Liver (tissue), 9 donors: ENCODE measurements around the gene TMED10. TPM values are rescaled to one million over a fixed set of nuclear protein-coding genes. Genes with fewer than 3 reads are reported as not detected.

ENCODE experiments used
- DNase-seq: peaks from one replicate; pipeline ENCODE4 v3.0.0-alpha.2; 2017; ENCODE audit warnings: low spot score
- H3K27ac ChIP-seq, 2 donors: one replicate each; pipeline ENCODE4 v1.7.0; 2013; ENCODE audit warnings: inconsistent platforms in 2 of 2, low read length in 2 of 2, control low read depth in 1 of 2, low read depth in 1 of 2, mild to moderate bottlenecking in 1 of 2
- H3K27me3 ChIP-seq, 4 donors: one replicate each; pipeline versions ENCODE4 v1.6.1 to v1.7.0; 2013; ENCODE audit warnings: low read length in 3 of 4, inconsistent platforms in 1 of 4, mild to moderate bottlenecking in 1 of 4, moderate library complexity in 1 of 4; ENCODE audit not compliant: control insufficient read depth in 4 of 4, insufficient read depth in 4 of 4
- H3K36me3 ChIP-seq, 4 donors: one replicate each; pipeline versions ENCODE4 v1.6.1 to v1.7.0; 2013; ENCODE audit warnings: low read length in 3 of 4, mild to moderate bottlenecking in 3 of 4, low read depth in 1 of 4, moderate library complexity in 1 of 4; ENCODE audit not compliant: control insufficient read depth in 4 of 4, insufficient read depth in 3 of 4
- H3K4me1 ChIP-seq, 4 donors: one replicate each; pipeline versions ENCODE4 v1.6.1 to v1.7.0; 2013; ENCODE audit warnings: low read length in 3 of 4, mild to moderate bottlenecking in 3 of 4, moderate library complexity in 1 of 4; ENCODE audit not compliant: control insufficient read depth in 4 of 4, insufficient read depth in 4 of 4
- H3K4me3 ChIP-seq, 3 donors: one replicate each; pipeline versions ENCODE4 v1.6.1 to v1.7.0; 2013; ENCODE audit warnings: low read length in 3 of 3, control low read depth in 1 of 3, low read depth in 1 of 3, mild to moderate bottlenecking in 1 of 3
- H3K9ac ChIP-seq, 2 donors: one replicate each; pipeline ENCODE4 v1.7.0; 2013; ENCODE audit warnings: low read length in 2 of 2, mild to moderate bottlenecking in 2 of 2, moderate library complexity in 2 of 2, control low read depth in 1 of 2, low read depth in 1 of 2
- H3K9me3 ChIP-seq, 4 donors: one replicate each; pipeline versions ENCODE4 v1.6.1 to v1.7.0; 2013; ENCODE audit warnings: low read length in 3 of 4; ENCODE audit not compliant: control insufficient read depth in 4 of 4
- EGR1 ChIP-seq, 2 donors: IDR thresholded peaks; 2 replicates each; pipeline ENCODE4 v1.6.1; 2016 to 2018; ENCODE audit warnings: antibody characterized with exemption in 2 of 2, low read depth in 2 of 2
- HNF4G ChIP-seq: IDR thresholded peaks from 2 replicates; pipeline ENCODE4 v1.6.1; 2016; ENCODE audit warnings: antibody characterized with exemption
- JUND ChIP-seq, 2 donors: IDR thresholded peaks; 2 replicates each; pipeline ENCODE4 v1.6.1; 2016; ENCODE audit warnings: antibody characterized with exemption in 2 of 2
- NR2F2 ChIP-seq: IDR thresholded peaks from 2 replicates; pipeline ENCODE4 v1.6.1; 2016; ENCODE audit warnings: antibody characterized with exemption
- RAD21 ChIP-seq, 2 donors: IDR thresholded peaks; 2 replicates each; pipeline ENCODE4 v1.6.1; 2016; ENCODE audit warnings: antibody characterized with exemption in 2 of 2, mild to moderate bottlenecking in 2 of 2
- REST ChIP-seq: IDR thresholded peaks from 2 replicates; pipeline ENCODE4 v1.6.1; 2016; ENCODE audit warnings: antibody characterized with exemption, mild to moderate bottlenecking
- RXRA ChIP-seq, 2 donors: IDR thresholded peaks; 2 replicates each; pipeline ENCODE4 v1.6.1; 2017 to 2018; ENCODE audit warnings: antibody characterized with exemption in 2 of 2, mild to moderate bottlenecking in 1 of 2
- SP1 ChIP-seq: IDR thresholded peaks from 2 replicates; pipeline ENCODE4 v1.6.1; 2018; ENCODE audit warnings: antibody characterized with exemption, mild to moderate bottlenecking
- TAF1 ChIP-seq: conservative IDR thresholded peaks from 2 replicates; pipeline ENCODE4 v1.6.1; 2016; ENCODE audit warnings: antibody characterized with exemption, mild to moderate bottlenecking
- WGBS: extraction: QIAGEN DNeasy Blood & Tissue Kit; methylation state at CpG from one replicate; pipeline ENCODE4 v1.1.7; 2013; 5-methylcytosine and 5-hydroxymethylcytosine counted together
- polyA plus RNA-seq, 2 donors: library from polyadenylated mRNA; stranded (reverse) in 1 of 2; unstranded in 1 of 2; fragments of 200-250 nt in 1 of 2; fragments of >200 nt in 1 of 2; fragmentation: Nextera tagmentation in 1 of 2; extraction: Ambion mirVana in 1 of 2; gene quantifications; one replicate each; pipeline versions ENCODE4 v1.2.1 to v1.2.3, GENCODE V29; 2013 to 2015
- total RNA-seq, 2 donors: library from RNA; depleted of rRNA; stranded (reverse); fragments of >200 nt; gene quantifications; one replicate each; pipeline ENCODE4 v1.2.3, GENCODE V29; 2014
- TF ChIP-seq, protein P1 (sequence below): IDR thresholded peaks from 2 replicates; pipeline ENCODE4 v1.6.1; 2016; ENCODE audit warnings: antibody characterized with exemption
- TF ChIP-seq, protein P2 (sequence below): fragments of 150-350 bp; IDR thresholded peaks from 2 replicates; pipeline ENCODE4 v1.5.1; 2017; ENCODE audit warnings: improper control_type of control experiment, low read depth, low read length; ENCODE audit not compliant: missing input control
- donor health status: healthy.
- donor health status: healthy.
- donor health status: healthy.
- donor health status: healthy.
- donor health status: healthy.

TMED10 gene
- total and polyA plus RNA-seq, 4 donors: 167 to 349 (median 252) TPM

GRCh38 chr14:75090353-75090752 lies 86.1 kb downstream of the TMED10 start:
- H3K4me3 ChIP-seq: no peak overlapping the region
- peaks cover 12 to 63% (median 48%) of the 10 kb centered on the region in 4 donors for H3K36me3 ChIP-seq
- 96% methylated on average over 3 of the region's 3 CpGs for WGBS
- H3K9ac ChIP-seq: no peak overlapping the region
- TF ChIP-seq NR2F2 (no peak), SP1 (no peak), JUND (IDR thresholded peaks at IDR 0.05) (no peak), RAD21 (IDR thresholded peaks at IDR 0.05) (no peak), REST (no peak)
- TF ChIP-seq, protein P1, sequence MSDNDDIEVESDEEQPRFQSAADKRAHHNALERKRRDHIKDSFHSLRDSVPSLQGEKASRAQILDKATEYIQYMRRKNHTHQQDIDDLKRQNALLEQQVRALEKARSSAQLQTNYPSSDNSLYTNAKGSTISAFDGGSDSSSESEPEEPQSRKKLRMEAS: no peak
- TF ChIP-seq, protein P2, sequence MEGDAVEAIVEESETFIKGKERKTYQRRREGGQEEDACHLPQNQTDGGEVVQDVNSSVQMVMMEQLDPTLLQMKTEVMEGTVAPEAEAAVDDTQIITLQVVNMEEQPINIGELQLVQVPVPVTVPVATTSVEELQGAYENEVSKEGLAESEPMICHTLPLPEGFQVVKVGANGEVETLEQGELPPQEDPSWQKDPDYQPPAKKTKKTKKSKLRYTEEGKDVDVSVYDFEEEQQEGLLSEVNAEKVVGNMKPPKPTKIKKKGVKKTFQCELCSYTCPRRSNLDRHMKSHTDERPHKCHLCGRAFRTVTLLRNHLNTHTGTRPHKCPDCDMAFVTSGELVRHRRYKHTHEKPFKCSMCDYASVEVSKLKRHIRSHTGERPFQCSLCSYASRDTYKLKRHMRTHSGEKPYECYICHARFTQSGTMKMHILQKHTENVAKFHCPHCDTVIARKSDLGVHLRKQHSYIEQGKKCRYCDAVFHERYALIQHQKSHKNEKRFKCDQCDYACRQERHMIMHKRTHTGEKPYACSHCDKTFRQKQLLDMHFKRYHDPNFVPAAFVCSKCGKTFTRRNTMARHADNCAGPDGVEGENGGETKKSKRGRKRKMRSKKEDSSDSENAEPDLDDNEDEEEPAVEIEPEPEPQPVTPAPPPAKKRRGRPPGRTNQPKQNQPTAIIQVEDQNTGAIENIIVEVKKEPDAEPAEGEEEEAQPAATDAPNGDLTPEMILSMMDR: no peak
- H3K27me3 ChIP-seq: no peaks in the 10 kb centered on the region
- no peak for DNase-seq
- no peak overlapping the region for H3K27ac ChIP-seq
- H3K9me3 ChIP-seq: no peaks in the 10 kb centered on the region
- no peaks in the 10 kb centered on the region for H3K4me1 ChIP-seq

- 68% methylated on average over 7 of the region's 7 CpGs for WGBS
- DNase-seq: no peak
- TF ChIP-seq RXRA (IDR thresholded peaks at IDR 0.05) (no peak), EGR1 (IDR thresholded peaks at IDR 0.05; ENCODE audit: low read depth in 2 of 2) (no peak), TAF1 (no peak), RAD21 (IDR thresholded peaks at IDR 0.05) (peak; percentile 96 to 97), HNF4G (no peak), SP1 (no peak)
- TF ChIP-seq, protein P2: peak; percentile 75
- TF ChIP-seq, protein P1: no peak
These were observed 87.6 kb downstream of the TMED10 start for GRCh38 chr14:75088566-75089373.

More at GRCh38 chr14:75088566-75089373, 87.6 kb downstream of the TMED10 start:
- no peak overlapping the region for H3K27ac ChIP-seq
- H3K4me1 ChIP-seq: no peaks in the 10 kb centered on the region
- H3K27me3 ChIP-seq: no peaks in the 10 kb centered on the region
- H3K9ac ChIP-seq: no peak overlapping the region
- no peaks in the 10 kb centered on the region for H3K9me3 ChIP-seq
- no peak overlapping the region for H3K4me3 ChIP-seq
- peaks cover 13 to 63% (median 48%) of the 10 kb centered on the region in 4 donors for H3K36me3 ChIP-seq
